HG03108 (cell line): ENCODE data around the gene USF1.
"Not testable (repeated sequence)": the region's sequence is repeated elsewhere in the genome, so short reads cannot be mapped to it uniquely, and the experiment has no call there.

Source experiments
- ATAC-seq: cut with Tn5 transposase; IDR thresholded peaks from one replicate; pipeline ENCODE4 v1.9.1; 2021; ENCODE audit warnings: moderate library complexity; ENCODE audit not compliant: unreplicated experiment

USF1 gene

DNA sequence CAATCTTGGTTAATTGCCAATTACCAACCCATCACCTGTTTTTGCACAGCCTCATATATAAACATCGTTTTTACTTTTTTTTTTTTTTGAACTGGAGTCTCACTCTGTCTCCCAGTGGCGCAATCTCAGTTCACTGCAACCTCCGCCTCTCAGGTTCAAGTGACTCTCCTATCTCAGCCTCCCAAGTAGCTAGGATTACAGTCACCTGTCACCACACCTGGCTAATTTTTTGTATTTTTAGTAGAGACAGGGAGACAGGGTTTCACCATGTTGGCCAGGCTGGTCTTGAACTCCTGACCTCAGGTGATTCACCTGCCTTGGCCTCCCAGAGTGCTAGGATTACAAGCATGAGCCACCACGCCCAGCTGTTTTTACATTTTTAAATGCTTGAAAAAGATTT is 53.7 kb downstream of the USF1 start:
- ATAC-seq: not testable (repeated sequence)
